SK-MEL-5 (cell line): ENCODE results near the gene PKD1. TPM values are rescaled to one million over a fixed set of nuclear protein-coding genes. Genes with fewer than 3 reads are reported as not detected.

Experiments used
- DNase-seq: peaks from one replicate; pipeline ENCODE4 v3.0.0-alpha.2; 2016; ENCODE audit warnings: low read depth, low spot score
- in situ Hi-C: cut with HindIII; loops from 2 replicates; pipeline ENCODE4 v1.10.0; 2016; ENCODE audit warnings: low sequenced_read_pairs, high pct_unique_total_duplicates, low pct_unique_long_range_greater_than_20kb
- total RNA-seq: library from RNA; depleted of rRNA; stranded (reverse); fragments of >200 nt; shearing (Covaris generic); gene quantifications from 2 replicates; pipeline ENCODE4 v1.2.3, GENCODE V29; 2014

Gene PKD1
- total RNA-seq, 1 experiment from 2014 or later = 18.8 TPM

- in situ Hi-C loops = no loop called here
- no peak for DNase-seq
These were observed 58.7 kb downstream of the PKD1 start for GRCh38 chr16:2077016-2077415.

- DNase-seq = no peak
- in situ Hi-C loops = no loop called here
These were observed 59.4 kb downstream of the PKD1 start for GRCh38 chr16:2076072-2076865.

GRCh38 chr16:2075631-2076030, 60.1 kb downstream of the PKD1 start:
- no peak for DNase-seq
- in situ Hi-C loops = no loop called here

GRCh38 chr16:2074071-2074470, 61.6 kb downstream of the PKD1 start:
- no peak for DNase-seq
- in situ Hi-C loops = no loop called here

GRCh38 chr16:2072926-2073325, 62.8 kb downstream of the PKD1 start:
- DNase-seq = no peak
- in situ Hi-C loops = no loop called here

GRCh38 chr16:2071454-2072202, 64.1 kb downstream of the PKD1 start:
- in situ Hi-C loops = no loop called here
- DNase-seq = no peak

GRCh38 chr16:2070576-2071453, 64.9 kb downstream of the PKD1 start:
- in situ Hi-C loops = no loop called here

GRCh38 chr16:2066139-2066538, 69.6 kb downstream of the PKD1 start:
- in situ Hi-C loops = no loop called here
- DNase-seq = no peak

More at GRCh38 chr16:2070576-2071453, 64.9 kb downstream of the PKD1 start:
- no peak for DNase-seq

GRCh38 chr16:2064368-2064945, 71.2 kb downstream of the PKD1 start:
- in situ Hi-C loops = no loop called here
- no peak for DNase-seq

GRCh38 chr16:2063861-2064260, 71.8 kb downstream of the PKD1 start:
- in situ Hi-C loops = no loop called here
- no peak for DNase-seq

- no peak for DNase-seq
- in situ Hi-C loops = no loop called here
These were observed 72.9 kb downstream of the PKD1 start for GRCh38 chr16:2062801-2063200.

GRCh38 chr16:2061526-2061925, 74.2 kb downstream of the PKD1 start:
- no peak for DNase-seq
- in situ Hi-C loops = no loop called here

- DNase-seq = no peak
- in situ Hi-C loops = no loop called here
These were observed 74.7 kb downstream of the PKD1 start for GRCh38 chr16:2061023-2061422.

GRCh38 chr16:2060346-2060745, 75.4 kb downstream of the PKD1 start:
- in situ Hi-C loops = no loop called here
- no peak for DNase-seq

- no peak for DNase-seq
- in situ Hi-C loops = no loop called here
These were observed 76.8 kb downstream of the PKD1 start for GRCh38 chr16:2058872-2059271.

GRCh38 chr16:2058420-2058819, 77.3 kb downstream of the PKD1 start:
- in situ Hi-C loops = no loop called here
- DNase-seq = no peak

- no peak for DNase-seq
- in situ Hi-C loops = no loop called here
These were observed 78.3 kb downstream of the PKD1 start for GRCh38 chr16:2057438-2057837.
